Neural progenitor cell (in vitro differentiated cells): ENCODE results near the gene DDN.

Experiments
- CTCF ChIP-seq: fragments of 200-600 bp; sonication (generic); IDR thresholded peaks from 2 replicates; pipeline ENCODE4 v1.5.1; 2017; ENCODE audit warnings: antibody characterized with exemption, mild to moderate bottlenecking
- EZH2 ChIP-seq: fragments of 200-600 bp; sonication (generic); IDR thresholded peaks from 2 replicates; pipeline ENCODE4 v1.6.1; 2017; ENCODE audit warnings: antibody characterized with exemption, mild to moderate bottlenecking, moderate library complexity

GRCh38 chr12:49028666-49029275, 29.6 kb upstream of the DDN start:
- TF ChIP-seq CTCF, result no peak
- TF ChIP-seq EZH2, result no peak
